IPS DF 6.9 (cell line): ENCODE data around the gene TRIM2.

Experiments used
- DNase-seq: peaks from one replicate; pipeline ENCODE4 v3.0.0-alpha.2; 2013; ENCODE audit warnings: low read depth, low spot score
- H3K27ac ChIP-seq: one replicate; pipeline ENCODE4 v1.5.1; 2013; ENCODE audit warnings: low read length, control low read depth
- H3K27me3 ChIP-seq: 2 replicates; pipeline ENCODE4 v1.6.1; 2013; ENCODE audit warnings: mild to moderate bottlenecking, low read length; ENCODE audit not compliant: control insufficient read depth, insufficient read depth
- H3K36me3 ChIP-seq: 2 replicates; pipeline ENCODE4 v1.6.1; 2013; ENCODE audit warnings: low read length; ENCODE audit not compliant: control insufficient read depth, insufficient read depth
- H3K4me1 ChIP-seq: 2 replicates; pipeline ENCODE4 v1.6.1; 2013; ENCODE audit warnings: low read length; ENCODE audit not compliant: control insufficient read depth, insufficient read depth
- H3K4me3 ChIP-seq: 2 replicates; pipeline ENCODE4 v1.5.1; 2013; ENCODE audit warnings: mild to moderate bottlenecking, low read length
- H3K9me3 ChIP-seq: 2 replicates; pipeline ENCODE4 v1.6.1; 2013; ENCODE audit warnings: low read length, inconsistent platforms; ENCODE audit not compliant: control insufficient read depth, insufficient read depth
- WGBS: extraction: QIAGEN DNeasy Blood & Tissue Kit; methylation state at CpG from one replicate; pipeline ENCODE4 v1.1.7; 2013; ENCODE audit warnings: mixed read lengths, missing lambda C conversion rate; ENCODE audit not compliant: insufficient read length, insufficient coverage; 5-methylcytosine and 5-hydroxymethylcytosine counted together

TRIM2 gene

GRCh38 chr4:153270361-153270760, 66.1 kb downstream of the TRIM2 start:
- WGBS, result no CpG with 5 or more reads among the region's 6 CpGs

GRCh38 chr4:153271820-153272219, 67.6 kb downstream of the TRIM2 start:
- no peak for DNase-seq
- Histone ChIP-seq H3K4me1 (peaks cover 5% of the 10 kb centered on the region), H3K27ac (no peak overlapping the region), H3K4me3 (no peak overlapping the region), H3K36me3 (no peaks in the 10 kb centered on the region), H3K9me3 (no peaks in the 10 kb centered on the region), H3K27me3 (no peaks in the 10 kb centered on the region)
- no CpG with 5 or more reads among the region's 2 CpGs for WGBS

More at GRCh38 chr4:153270361-153270760, 66.1 kb downstream of the TRIM2 start:
- no peaks in the 10 kb centered on the region for H3K36me3 ChIP-seq
- DNase-seq, result no peak
- peaks cover 2% of the 10 kb centered on the region; the same call in 1 of the 2 replicates for H3K4me1 ChIP-seq
- H3K27me3 ChIP-seq, result no peaks in the 10 kb centered on the region
- no peaks in the 10 kb centered on the region for H3K9me3 ChIP-seq
- H3K27ac ChIP-seq, result no peak overlapping the region
- no peak overlapping the region for H3K4me3 ChIP-seq

GRCh38 chr4:153273751-153274150, 69.5 kb downstream of the TRIM2 start:
- Histone ChIP-seq H3K4me1 (peaks cover 5% of the 10 kb centered on the region), H3K4me3 (no peak overlapping the region), H3K36me3 (no peaks in the 10 kb centered on the region), H3K27ac (no peak overlapping the region), H3K27me3 (no peaks in the 10 kb centered on the region), H3K9me3 (no peaks in the 10 kb centered on the region)
- WGBS, result no CpG with 5 or more reads among the region's 1 CpG
- no peak for DNase-seq

GRCh38 chr4:153274967-153275366, 70.7 kb downstream of the TRIM2 start:
- Histone ChIP-seq H3K27ac (no peak overlapping the region), H3K36me3 (no peaks in the 10 kb centered on the region), H3K27me3 (no peaks in the 10 kb centered on the region), H3K4me1 (peaks cover 5% of the 10 kb centered on the region), H3K9me3 (no peaks in the 10 kb centered on the region), H3K4me3 (no peak overlapping the region)
- no peak for DNase-seq
- no CpG with 5 or more reads among the region's 2 CpGs for WGBS

GRCh38 chr4:153275380-153276276, 71.4 kb downstream of the TRIM2 start:
- WGBS, result no CpG with 5 or more reads among the region's 13 CpGs
- H3K4me3 ChIP-seq, result no peak overlapping the region

GRCh38 chr4:153276971-153277370, 72.7 kb downstream of the TRIM2 start:
- Histone ChIP-seq H3K27me3 (no peaks in the 10 kb centered on the region), H3K27ac (no peak overlapping the region), H3K36me3 (no peaks in the 10 kb centered on the region), H3K4me1 (peaks cover 3% of the 10 kb centered on the region), H3K4me3 (no peak overlapping the region), H3K9me3 (no peaks in the 10 kb centered on the region)
- WGBS, result no CpG with 5 or more reads among the region's 3 CpGs
- no peak for DNase-seq

More at GRCh38 chr4:153275380-153276276, 71.4 kb downstream of the TRIM2 start:
- H3K36me3 ChIP-seq, result no peaks in the 10 kb centered on the region
- no peaks in the 10 kb centered on the region for H3K27me3 ChIP-seq
- H3K4me1 ChIP-seq, result peaks cover 3% of the 10 kb centered on the region
- no peak for DNase-seq
- H3K27ac ChIP-seq, result no peak overlapping the region
- no peaks in the 10 kb centered on the region for H3K9me3 ChIP-seq

GRCh38 chr4:153281476-153281875, 77.2 kb downstream of the TRIM2 start:
- no peak for DNase-seq
- Histone ChIP-seq H3K27me3 (no peaks in the 10 kb centered on the region), H3K36me3 (no peaks in the 10 kb centered on the region), H3K4me3 (no peak overlapping the region), H3K27ac (no peak overlapping the region), H3K9me3 (no peaks in the 10 kb centered on the region), H3K4me1 (no peaks in the 10 kb centered on the region)
- no CpG with 5 or more reads among the region's 1 CpG for WGBS

- WGBS, result no CpG with 5 or more reads among the region's 4 CpGs
- H3K27me3 ChIP-seq, result no peaks in the 10 kb centered on the region
- H3K4me3 ChIP-seq, result no peak overlapping the region
- H3K36me3 ChIP-seq, result no peaks in the 10 kb centered on the region
- H3K9me3 ChIP-seq, result no peaks in the 10 kb centered on the region
- no peak for DNase-seq
- H3K27ac ChIP-seq, result no peak overlapping the region
- H3K4me1 ChIP-seq, result no peaks in the 10 kb centered on the region
These were observed 77.8 kb downstream of the TRIM2 start for GRCh38 chr4:153282023-153282422.

GRCh38 chr4:153283260-153283659, 79.0 kb downstream of the TRIM2 start:
- Histone ChIP-seq H3K36me3 (no peaks in the 10 kb centered on the region), H3K27me3 (no peaks in the 10 kb centered on the region), H3K9me3 (no peaks in the 10 kb centered on the region), H3K4me3 (no peak overlapping the region), H3K27ac (no peak overlapping the region), H3K4me1 (no peaks in the 10 kb centered on the region)
- DNase-seq, result no peak
- no CpG with 5 or more reads among the region's 3 CpGs for WGBS

GRCh38 chr4:153290134-153290533, 85.9 kb downstream of the TRIM2 start:
- H3K27ac ChIP-seq, result no peak overlapping the region
- WGBS, result no CpG with 5 or more reads among the region's 3 CpGs
- H3K4me1 ChIP-seq, result no peaks in the 10 kb centered on the region
- no peaks in the 10 kb centered on the region for H3K9me3 ChIP-seq
- peaks cover 2% of the 10 kb centered on the region for H3K36me3 ChIP-seq
- DNase-seq, result no peak
- no peaks in the 10 kb centered on the region for H3K27me3 ChIP-seq
- no peak overlapping the region for H3K4me3 ChIP-seq

- Histone ChIP-seq H3K27me3 (no peaks in the 10 kb centered on the region), H3K9me3 (no peaks in the 10 kb centered on the region), H3K27ac (no peak overlapping the region), H3K36me3 (peaks cover 10% of the 10 kb centered on the region), H3K4me1 (peaks cover 2% of the 10 kb centered on the region), H3K4me3 (no peak overlapping the region)
- no CpG with 5 or more reads among the region's 2 CpGs for WGBS
- DNase-seq, result no peak
These were observed 87.3 kb downstream of the TRIM2 start for GRCh38 chr4:153291562-153291961.
